ENCODE data around the gene EXOC4. TPM values are rescaled to one million over a fixed set of nuclear protein-coding genes. Genes with fewer than 3 reads are reported as not detected.

EXOC4 gene
- total RNA-seq, 1 donor from 2014 or later = 67.7 TPM

DNA sequence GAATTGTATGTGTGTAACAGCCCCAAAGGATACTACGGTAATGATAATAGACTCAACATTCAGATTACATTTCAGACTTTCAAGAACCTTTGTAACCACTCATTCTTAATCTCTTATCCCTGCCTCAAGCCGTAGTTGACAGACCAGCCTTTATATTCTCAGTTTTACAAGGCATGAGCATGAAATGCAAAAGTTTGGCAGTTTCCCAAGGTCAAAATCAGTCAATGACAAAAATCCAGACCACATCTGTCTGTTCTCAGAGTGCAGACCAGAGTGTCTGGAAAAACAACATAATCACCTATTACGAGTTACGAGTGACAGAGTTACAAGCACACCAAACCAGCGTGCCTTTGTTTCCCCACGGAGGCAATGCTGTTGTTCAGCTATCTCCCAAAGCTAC is 695.7 kb downstream of the EXOC4 start:
- H3K27me3 Mint-ChIP-seq (ENCODE audit: low read depth) = no peaks in the 10 kb centered on the region
- TF ChIP-seq, protein P1, sequence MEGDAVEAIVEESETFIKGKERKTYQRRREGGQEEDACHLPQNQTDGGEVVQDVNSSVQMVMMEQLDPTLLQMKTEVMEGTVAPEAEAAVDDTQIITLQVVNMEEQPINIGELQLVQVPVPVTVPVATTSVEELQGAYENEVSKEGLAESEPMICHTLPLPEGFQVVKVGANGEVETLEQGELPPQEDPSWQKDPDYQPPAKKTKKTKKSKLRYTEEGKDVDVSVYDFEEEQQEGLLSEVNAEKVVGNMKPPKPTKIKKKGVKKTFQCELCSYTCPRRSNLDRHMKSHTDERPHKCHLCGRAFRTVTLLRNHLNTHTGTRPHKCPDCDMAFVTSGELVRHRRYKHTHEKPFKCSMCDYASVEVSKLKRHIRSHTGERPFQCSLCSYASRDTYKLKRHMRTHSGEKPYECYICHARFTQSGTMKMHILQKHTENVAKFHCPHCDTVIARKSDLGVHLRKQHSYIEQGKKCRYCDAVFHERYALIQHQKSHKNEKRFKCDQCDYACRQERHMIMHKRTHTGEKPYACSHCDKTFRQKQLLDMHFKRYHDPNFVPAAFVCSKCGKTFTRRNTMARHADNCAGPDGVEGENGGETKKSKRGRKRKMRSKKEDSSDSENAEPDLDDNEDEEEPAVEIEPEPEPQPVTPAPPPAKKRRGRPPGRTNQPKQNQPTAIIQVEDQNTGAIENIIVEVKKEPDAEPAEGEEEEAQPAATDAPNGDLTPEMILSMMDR (IDR thresholded peaks at IDR 0.05) = no peak
- H3K4me3 Mint-ChIP-seq (ENCODE audit: unreplicated experiment) = no peak overlapping the region
- no peaks in the 10 kb centered on the region for H3K4me1 Mint-ChIP-seq (ENCODE audit: low read depth)
- DNase-seq (ENCODE audit: low spot score) = no peak
- H3K36me3 Mint-ChIP-seq (ENCODE audit: low read depth) = no peaks in the 10 kb centered on the region
- no peak overlapping the region for H3K27ac Mint-ChIP-seq (ENCODE audit: unreplicated experiment)
- H3K9me3 Mint-ChIP-seq (ENCODE audit: low read depth) = peaks cover 4% of the 10 kb centered on the region

DNA sequence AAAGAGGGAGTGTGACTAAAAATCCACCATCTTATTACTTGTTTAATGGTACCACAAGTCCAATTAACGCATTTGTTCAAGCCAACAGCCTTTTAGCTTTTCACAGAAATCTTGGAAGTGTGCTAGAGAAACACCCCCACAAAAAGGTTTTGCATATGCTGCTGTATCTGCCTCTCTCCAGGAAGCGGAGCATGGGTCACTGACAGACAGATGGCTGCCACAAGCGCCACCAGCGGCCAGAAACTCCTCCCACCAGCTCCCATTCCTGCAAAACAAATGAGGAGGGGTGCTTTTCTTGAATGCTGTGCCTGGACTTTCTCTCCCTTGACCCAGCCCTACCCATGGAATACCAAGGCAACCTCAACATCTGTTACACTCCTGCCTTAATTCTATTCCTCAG is 698.0 kb downstream of the EXOC4 start:
- Mint-ChIP-seq H3K36me3 (ENCODE audit: low read depth) (no peaks in the 10 kb centered on the region), H3K27ac (ENCODE audit: unreplicated experiment) (no peak overlapping the region), H3K9me3 (ENCODE audit: low read depth) (peaks cover 3% of the 10 kb centered on the region), H3K4me1 (ENCODE audit: low read depth) (no peaks in the 10 kb centered on the region), H3K27me3 (ENCODE audit: low read depth) (no peaks in the 10 kb centered on the region), H3K4me3 (ENCODE audit: unreplicated experiment) (no peak overlapping the region)
- no peak for DNase-seq (ENCODE audit: low spot score)
- TF ChIP-seq, protein P1 (IDR thresholded peaks at IDR 0.05) = no peak

DNA sequence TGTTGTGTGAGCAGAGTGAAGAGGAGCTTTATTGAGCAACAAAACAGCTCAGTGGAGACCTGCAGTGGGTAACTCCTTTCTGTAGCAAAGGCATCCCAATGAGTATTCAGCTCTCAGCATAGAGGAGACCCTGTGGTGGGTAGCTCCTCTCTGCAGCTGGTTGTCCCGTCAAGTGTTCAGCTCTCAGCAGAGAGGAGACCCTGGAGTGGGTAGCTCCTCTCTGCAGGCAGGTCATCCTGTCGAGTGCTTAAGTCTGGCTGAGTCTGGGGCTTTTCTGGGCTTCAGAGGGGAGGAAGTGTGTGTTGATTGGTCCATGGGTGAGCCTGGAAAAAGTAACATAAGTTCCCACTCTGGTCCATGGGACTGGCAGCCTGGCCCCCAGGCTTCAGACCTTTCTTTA is 702.3 kb downstream of the EXOC4 start:
- no peak overlapping the region for H3K4me3 Mint-ChIP-seq (ENCODE audit: unreplicated experiment)

DNA sequence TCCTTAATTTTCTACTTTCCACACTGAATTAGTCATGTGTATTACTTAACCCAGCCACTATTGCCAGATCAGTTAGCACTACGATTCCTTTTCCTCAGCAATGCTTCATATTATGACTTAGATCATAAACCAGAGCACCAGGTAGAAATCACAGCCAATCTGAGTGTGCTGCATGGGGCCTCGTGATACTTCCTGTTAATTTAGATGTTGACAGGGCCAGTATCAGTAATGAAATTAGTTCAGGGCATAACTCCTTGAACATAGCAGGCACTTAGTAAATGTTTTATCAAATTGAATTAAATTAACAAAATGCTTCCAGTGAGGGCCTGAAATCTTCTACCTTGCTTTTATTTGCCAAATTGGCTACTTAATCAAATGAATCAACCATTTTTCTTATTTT is 705.0 kb downstream of the EXOC4 start:
- no peaks in the 10 kb centered on the region for H3K27me3 Mint-ChIP-seq (ENCODE audit: low read depth)
- H3K27ac Mint-ChIP-seq (ENCODE audit: unreplicated experiment) = no peak overlapping the region
- TF ChIP-seq, protein P1 (IDR thresholded peaks at IDR 0.05) = no peak
- no peaks in the 10 kb centered on the region for H3K4me1 Mint-ChIP-seq (ENCODE audit: low read depth)
- peaks cover 2% of the 10 kb centered on the region for H3K36me3 Mint-ChIP-seq (ENCODE audit: low read depth)
- H3K9me3 Mint-ChIP-seq (ENCODE audit: low read depth) = no peaks in the 10 kb centered on the region
- DNase-seq (ENCODE audit: low spot score) = no peak
- no peak overlapping the region for H3K4me3 Mint-ChIP-seq (ENCODE audit: unreplicated experiment)

More for the DNA sequence above, 702.3 kb downstream of the EXOC4 start:
- H3K36me3 Mint-ChIP-seq (ENCODE audit: low read depth) = peaks cover 2% of the 10 kb centered on the region
- no peaks in the 10 kb centered on the region for H3K4me1 Mint-ChIP-seq (ENCODE audit: low read depth)
- no peaks in the 10 kb centered on the region for H3K9me3 Mint-ChIP-seq (ENCODE audit: low read depth)
- H3K27me3 Mint-ChIP-seq (ENCODE audit: low read depth) = no peaks in the 10 kb centered on the region
- H3K27ac Mint-ChIP-seq (ENCODE audit: unreplicated experiment) = no peak overlapping the region
- DNase-seq (ENCODE audit: low spot score) = no peak
- TF ChIP-seq, protein P1 (IDR thresholded peaks at IDR 0.05) = no peak

DNA sequence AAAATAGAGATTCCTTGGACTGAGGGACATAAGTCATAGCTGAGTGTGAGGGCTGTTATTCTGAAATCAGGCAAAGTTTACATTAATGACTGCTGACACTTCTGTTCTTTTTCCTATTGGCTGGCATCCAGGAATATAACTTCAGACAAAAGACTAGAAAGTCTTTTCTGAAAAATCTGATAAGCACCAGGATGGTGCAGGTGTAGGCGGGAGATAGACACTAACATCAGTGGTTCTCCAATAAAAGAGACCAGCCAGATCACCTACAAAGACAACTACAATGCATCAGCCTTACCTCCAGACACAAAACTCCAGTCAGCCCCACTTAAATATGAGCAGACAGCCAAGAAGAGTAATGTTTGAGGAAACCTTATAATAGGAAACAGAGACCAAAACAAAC is 705.9 kb downstream of the EXOC4 start:
- no peak overlapping the region for H3K4me3 Mint-ChIP-seq (ENCODE audit: unreplicated experiment)
- no peak for DNase-seq (ENCODE audit: low spot score)

More for the DNA sequence above, 705.9 kb downstream of the EXOC4 start:
- H3K27me3 Mint-ChIP-seq (ENCODE audit: low read depth) = no peaks in the 10 kb centered on the region
- H3K27ac Mint-ChIP-seq (ENCODE audit: unreplicated experiment) = no peak overlapping the region
- no peaks in the 10 kb centered on the region for H3K4me1 Mint-ChIP-seq (ENCODE audit: low read depth)
- H3K36me3 Mint-ChIP-seq (ENCODE audit: low read depth) = peaks cover 2% of the 10 kb centered on the region
- TF ChIP-seq, protein P1 (IDR thresholded peaks at IDR 0.05) = no peak
- no peaks in the 10 kb centered on the region for H3K9me3 Mint-ChIP-seq (ENCODE audit: low read depth)

Measured in chondrocyte (in vitro differentiated cells).